Osteoblast (primary cell): ENCODE measurements around the gene PARD3B. TPM values are rescaled to one million over a fixed set of nuclear protein-coding genes. Genes with fewer than 3 reads are reported as not detected.

ENCODE experiments used
- DNase-seq: peaks from one replicate; pipeline ENCODE4 v3.0.0; 2011; ENCODE audit warnings: low spot score, mixed read lengths; ENCODE audit not compliant: insufficient read length; ENCODE audit errors: missing footprints
- H2AFZ ChIP-seq: 2 replicates; pipeline ENCODE4 v1.6.0; 2011; ENCODE audit warnings: mild to moderate bottlenecking, low read length
- H3K27ac ChIP-seq: 2 replicates; pipeline ENCODE4 v1.5.1; 2011; ENCODE audit warnings: mild to moderate bottlenecking, low read depth, low read length, moderate library complexity
- H3K27me3 ChIP-seq: 2 replicates; pipeline ENCODE4 v1.6.0; 2012; ENCODE audit warnings: mild to moderate bottlenecking, control low read depth, inconsistent platforms, low read length, moderate library complexity; ENCODE audit not compliant: insufficient read depth
- H3K36me3 ChIP-seq: 2 replicates; pipeline ENCODE4 v1.5.1; 2011; ENCODE audit warnings: mild to moderate bottlenecking, low read length, control low read depth, moderate library complexity; ENCODE audit not compliant: insufficient read depth
- H3K4me1 ChIP-seq: 2 replicates; pipeline ENCODE4 v1.5.1; 2011; ENCODE audit warnings: mild to moderate bottlenecking, low read length, control low read depth, moderate library complexity; ENCODE audit not compliant: insufficient read depth
- H3K4me2 ChIP-seq: 2 replicates; pipeline ENCODE4 v1.6.0; 2011; ENCODE audit warnings: mild to moderate bottlenecking, low read length; ENCODE audit not compliant: insufficient read depth
- H3K4me3 ChIP-seq: fragments of 200-600 bp; sonication (generic); 3 replicates; pipeline ENCODE4 v1.5.1; 2012; ENCODE audit warnings: mild to moderate bottlenecking, low read length, inconsistent platforms; ENCODE audit not compliant: insufficient read depth
- H3K79me2 ChIP-seq: 2 replicates; pipeline ENCODE4 v1.6.0; 2012; ENCODE audit warnings: mild to moderate bottlenecking, low read length, control low read depth, inconsistent platforms; ENCODE audit not compliant: insufficient read depth
- H3K9me3 ChIP-seq: 2 replicates; pipeline ENCODE4 v1.5.1; 2011; ENCODE audit warnings: low read depth, low read length, control low read depth
- H4K20me1 ChIP-seq: 2 replicates; pipeline ENCODE4 v1.6.0; 2012; ENCODE audit warnings: mild to moderate bottlenecking, low read length, control low read depth; ENCODE audit not compliant: insufficient read depth
- CTCF ChIP-seq: IDR thresholded peaks from 2 replicates; pipeline ENCODE4 v1.5.1; 2011; ENCODE audit warnings: mild to moderate bottlenecking, low read depth, low read length, moderate library complexity; ENCODE audit errors: extremely low read depth
- total RNA-seq: library from RNA; depleted of rRNA; stranded (reverse); fragments of >200 nt; gene quantifications from 2 replicates; pipeline ENCODE4 v1.2.3, GENCODE V29; 2012

PARD3B gene
- total RNA-seq, 1 donor: 22.4 TPM

GRCh38 chr2:205311201-205311600 is 765.9 kb downstream of the PARD3B start:
- H3K36me3 ChIP-seq: no peaks in the 10 kb centered on the region
- no peak for TF ChIP-seq CTCF
- H3K4me1 ChIP-seq: peaks cover 6% of the 10 kb centered on the region
- H3K79me2 ChIP-seq: no peaks in the 10 kb centered on the region
- H3K4me3 ChIP-seq: no peak overlapping the region
- H3K4me2 ChIP-seq: no peak overlapping the region
- DNase-seq: peak; percentile 55
- H4K20me1 ChIP-seq: no peaks in the 10 kb centered on the region
- no peak overlapping the region for H2AFZ ChIP-seq
- H3K27me3 ChIP-seq: no peaks in the 10 kb centered on the region
- H3K9me3 ChIP-seq: no peaks in the 10 kb centered on the region
- H3K27ac ChIP-seq: no peak overlapping the region

- H3K27ac ChIP-seq: peak overlapping the region; percentile 34
- peak overlapping the region; percentile 12 for H3K4me2 ChIP-seq
- H4K20me1 ChIP-seq: no peaks in the 10 kb centered on the region
- TF ChIP-seq CTCF: no peak
- H3K27me3 ChIP-seq: no peaks in the 10 kb centered on the region
- H3K9me3 ChIP-seq: no peaks in the 10 kb centered on the region
- peaks cover 10% of the 10 kb centered on the region for H3K4me1 ChIP-seq
- no peak for DNase-seq
- H3K4me3 ChIP-seq: no peak overlapping the region
- H2AFZ ChIP-seq: no peak overlapping the region
- H3K79me2 ChIP-seq: no peaks in the 10 kb centered on the region
- H3K36me3 ChIP-seq: no peaks in the 10 kb centered on the region
These were observed 776.0 kb downstream of the PARD3B start for GRCh38 chr2:205321231-205321630.

- H3K27me3 ChIP-seq: no peaks in the 10 kb centered on the region
- H3K4me3 ChIP-seq: no peak overlapping the region
- H2AFZ ChIP-seq: no peak overlapping the region
- peak; percentile 34 for TF ChIP-seq CTCF
- H3K79me2 ChIP-seq: no peaks in the 10 kb centered on the region
- H3K36me3 ChIP-seq: no peaks in the 10 kb centered on the region
- peaks cover 10% of the 10 kb centered on the region for H3K4me1 ChIP-seq
- no peak for DNase-seq
- H3K9me3 ChIP-seq: no peaks in the 10 kb centered on the region
- H4K20me1 ChIP-seq: no peaks in the 10 kb centered on the region
- no peak overlapping the region for H3K4me2 ChIP-seq
- H3K27ac ChIP-seq: no peak overlapping the region
These were observed 778.7 kb downstream of the PARD3B start for GRCh38 chr2:205323929-205324328.

- Histone ChIP-seq H3K4me1 (peaks cover 10% of the 10 kb centered on the region), H3K9me3 (no peaks in the 10 kb centered on the region), H3K4me2 (no peak overlapping the region), H3K27me3 (no peaks in the 10 kb centered on the region), H3K36me3 (no peaks in the 10 kb centered on the region), H3K27ac (no peak overlapping the region), H2AFZ (no peak overlapping the region), H3K79me2 (no peaks in the 10 kb centered on the region), H4K20me1 (no peaks in the 10 kb centered on the region), H3K4me3 (no peak overlapping the region)
- no peak for DNase-seq
- no peak for TF ChIP-seq CTCF
These were observed 779.1 kb downstream of the PARD3B start for GRCh38 chr2:205324355-205324754.
